HepG2 (cell line): ENCODE measurements around the gene CCL4. TPM values are rescaled to one million over a fixed set of nuclear protein-coding genes. Genes with fewer than 3 reads are reported as not detected.

ENCODE experiments used
- ATAC-seq: fragments of 200-7000 bp; cut with Tn5 transposase; 3 replicates; pipeline ENCODE4 v1.9.1; 2020; ENCODE audit warnings: mild to moderate bottlenecking, moderate library complexity
- BruUV-seq: library from RNA; stranded (reverse); fragments of 400-500 nt; replicated peaks from 2 replicates; lab custom pipeline; 2021; lab: Mats Ljungman, UMichigan
- CTCF ChIA-PET: fragments of 300-600 bp; formaldehyde crosslinking; extraction: SDS; loops from one replicate; lab custom pipeline; 2021; ENCODE audit warnings: low total read pairs, inconsistent platforms, low intra/inter-chr PET ratio; lab: Yijun Ruan, JAX
- POLR2A ChIA-PET: fragments of 350-600 bp; sonication (Branson Sonifier 250); formaldehyde crosslinking; loops from one replicate; lab custom pipeline; 2020; ENCODE audit warnings: antibody characterized with exemption, inconsistent platforms; lab: Yijun Ruan, JAX
- DNase-seq: peaks from one replicate; pipeline ENCODE4 v3.0.0-alpha.2; 2015; ENCODE audit warnings: low spot score
- FAIRE-seq: peaks from 3 replicates; lab custom pipeline; 2011; peaks lifted over from hg19 to GRCh38; lab: Jason Lieb, UNC
- H2AFZ ChIP-seq: one replicate; pipeline ENCODE4 v1.6.1; 2011; ENCODE audit warnings: low read length, inconsistent platforms
- H3K27ac ChIP-seq: fragments of 300-600 bp; 3 replicates; pipeline ENCODE4 v1.8.0; 2011; ENCODE audit warnings: mixed run types, mild to moderate bottlenecking, mixed read lengths, low read length, inconsistent platforms; ENCODE audit not compliant: insufficient read depth; ENCODE audit errors: extremely low read length
- H3K27me3 ChIP-seq, 2 experiments: fragments of 200-600 bp in 1 of 2; 2 replicates in 1 of 2; 3 replicates in 1 of 2; pipeline versions ENCODE4 v1.6.0 to v1.8.0; 2011; ENCODE audit warnings: low read length in 2 of 2, mild to moderate bottlenecking in 2 of 2, moderate library complexity in 2 of 2, inconsistent platforms in 1 of 2; ENCODE audit not compliant: insufficient read depth in 2 of 2, control insufficient read depth in 1 of 2
- H3K36me3 ChIP-seq, 2 experiments: fragments of 200-600 bp in 1 of 2; replicated peaks in 1 of 2; 2 replicates in 1 of 2; 3 replicates in 1 of 2; pipeline versions ENCODE4 v1.5.1 to v1.8.0; 2011; ENCODE audit warnings: low read length in 2 of 2, inconsistent platforms in 1 of 2; ENCODE audit not compliant: insufficient read depth in 2 of 2, control insufficient read depth in 1 of 2
- H3K4me1 ChIP-seq: 2 replicates; pipeline ENCODE4 v1.5.1; 2012; ENCODE audit warnings: low read length, inconsistent platforms; ENCODE audit not compliant: insufficient read depth
- H3K4me2 ChIP-seq: 2 replicates; pipeline ENCODE4 v1.6.0; 2011; ENCODE audit warnings: low read depth, low read length, inconsistent platforms
- H3K4me3 ChIP-seq, 3 experiments: fragments of 200-600 bp in 1 of 3; sonication (generic), shearing (Covaris generic) in 1 of 3; replicated peaks in 1 of 3; 2 replicates each; pipeline ENCODE4 v1.5.1; 2011 to 2016; ENCODE audit warnings: low read length in 3 of 3, inconsistent platforms in 2 of 3, low read depth in 2 of 3, mild to moderate bottlenecking in 2 of 3, control low read depth in 1 of 3, mixed read lengths in 1 of 3; ENCODE audit not compliant: insufficient read depth in 1 of 3
- H3K79me2 ChIP-seq: one replicate; pipeline ENCODE4 v1.6.1; 2011; ENCODE audit warnings: low read length, inconsistent platforms; ENCODE audit not compliant: insufficient read depth
- H3K9ac ChIP-seq: 2 replicates; pipeline ENCODE4 v1.6.0; 2011; ENCODE audit warnings: mild to moderate bottlenecking, low read depth, low read length, inconsistent platforms; ENCODE audit not compliant: insufficient read depth
- H3K9me3 ChIP-seq: 2 replicates; pipeline ENCODE4 v1.5.1; 2012; ENCODE audit warnings: mild to moderate bottlenecking, low read length
- H4K20me1 ChIP-seq: 2 replicates; pipeline ENCODE4 v1.6.0; 2011; ENCODE audit warnings: inconsistent platforms, mild to moderate bottlenecking, low read length, moderate library complexity; ENCODE audit not compliant: insufficient read depth
- GLMP ChIP-seq: sonication (generic); formaldehyde crosslinking; IDR thresholded peaks from 2 replicates; pipeline ENCODE4 v1.9.0; 2021; ENCODE audit warnings: missing genetic modification reagents, mild to moderate bottlenecking, borderline replicate concordance
- IRF9 ChIP-seq: sonication (generic); formaldehyde crosslinking; IDR thresholded peaks from 2 replicates; pipeline ENCODE4 v1.8.0; 2022; ENCODE audit warnings: missing genetic modification reagents, mild to moderate bottlenecking, borderline replicate concordance
- MXI1 ChIP-seq: IDR thresholded peaks from 3 replicates; pipeline ENCODE4 v1.6.1; 2012; ENCODE audit warnings: low read depth, low read length, inconsistent platforms, borderline replicate concordance
- PHF21A ChIP-seq: sonication (generic); formaldehyde crosslinking; IDR thresholded peaks from 2 replicates; pipeline ENCODE4 v1.5.0; 2020; ENCODE audit warnings: mild to moderate bottlenecking, missing genetic modification reagents
- TAF1 ChIP-seq: sonication (generic); formaldehyde crosslinking; IDR thresholded peaks from 2 replicates; pipeline ENCODE4 v1.4.0; 2020; ENCODE audit warnings: missing genetic modification reagents
- ZNF383 ChIP-seq: sonication (generic); formaldehyde crosslinking; IDR thresholded peaks from 2 replicates; pipeline ENCODE4 v1.4.0; 2020; ENCODE audit warnings: missing genetic modification reagents, mild to moderate bottlenecking, borderline replicate concordance
- ZNF557 ChIP-seq: sonication (generic); formaldehyde crosslinking; IDR thresholded peaks from 2 replicates; pipeline ENCODE4 v1.4.0; 2020; ENCODE audit warnings: missing genetic modification reagents
- ZNF747 ChIP-seq: sonication (generic); formaldehyde crosslinking; IDR thresholded peaks from 2 replicates; pipeline ENCODE4 v1.8.1; 2023; ENCODE audit warnings: missing genetic modification reagents, mild to moderate bottlenecking, borderline replicate concordance
- ZNF75D ChIP-seq: sonication (generic); formaldehyde crosslinking; IDR thresholded peaks from 2 replicates; pipeline ENCODE4 v1.8.1; 2023; ENCODE audit warnings: missing genetic modification reagents, mild to moderate bottlenecking, borderline replicate concordance
- WGBS: methylation state at CpG from one replicate; pipeline ENCODE4 v1.1.6; 2017; ENCODE audit warnings: low lambda C conversion rate; 5-methylcytosine and 5-hydroxymethylcytosine counted together
- in situ Hi-C: cut with HindIII; loops from 2 replicates; pipeline ENCODE4 v1.10.0; 2017; ENCODE audit warnings: low pct_unique_long_range_greater_than_20kb; ENCODE audit not compliant: extremely low pct_ligation_motif_present
- intact Hi-C: fragments of 100-400 bp; cut with micrococcal nuclease; formaldehyde crosslinking; loops from one replicate; pipeline ENCODE4 v1.10.0; 2022; ENCODE audit not compliant: unreplicated experiment
- polyA plus RNA-seq, 8 experiments: library from polyadenylated mRNA; depleted of rRNA in 3 of 8; stranded (reverse) in 7 of 8; unstranded in 1 of 8; fragments of >200 nt; fragmentation: Illumina TruSeq in 4 of 8; extraction: Trizol in 4 of 8; gene quantifications; 2 replicates each; pipeline versions ENCODE4 v1.2.1 to v1.2.3, GENCODE V29; 2011 to 2016; ENCODE audit warnings: low read depth in 4 of 8, missing spikeins in 1 of 8, mixed read lengths in 1 of 8; ENCODE audit not compliant: insufficient read depth in 1 of 8
- total RNA-seq, 5 experiments: library from RNA; depleted of rRNA; stranded (reverse); fragments of >200 nt; fragmentation: Illumina TruSeq; extraction: Trizol; gene quantifications; 2 replicates each; pipeline ENCODE4 v1.2.3, GENCODE V29; 2016; ENCODE audit warnings: low read depth in 1 of 5

Gene CCL4
- total and polyA plus RNA-seq, 2 of the 13 experiments (the other 11 are each of a cell fraction or from before 2014, with no cell fraction given), result not detected

- Histone ChIP-seq H3K4me2 (no peak overlapping the region), H3K27me3 (no peaks in the 10 kb centered on the region), H2AFZ (no peak overlapping the region), H3K4me1 (peaks cover 20% of the 10 kb centered on the region), H3K79me2 (no peaks in the 10 kb centered on the region), H4K20me1 (no peaks in the 10 kb centered on the region), H3K27ac (no peak overlapping the region), H3K9ac (no peak overlapping the region), H3K4me3 (no peak overlapping the region), H3K36me3 (no peaks in the 10 kb centered on the region), H3K9me3 (no peaks in the 10 kb centered on the region)
- ATAC-seq (no peak), DNase-seq (no peak), FAIRE-seq (no peak)
- CTCF ChIA-PET, result no interaction called here
- no TSS peak for BruUV-seq
- TF ChIP-seq ZNF557 (CRISPR knock-in tag), result no peak
- TF ChIP-seq ZNF747 (CRISPR knock-in tag), result no peak
- TF ChIP-seq ZNF383, result no peak
- TF ChIP-seq TAF1 (CRISPR knock-in tag), result no peak
- TF ChIP-seq GLMP (CRISPR knock-in tag), result no peak
- TF ChIP-seq ZNF75D (CRISPR knock-in tag), result no peak
- no peak for TF ChIP-seq IRF9
- no peak for TF ChIP-seq PHF21A (CRISPR knock-in tag)
- TF ChIP-seq MXI1, result no peak
- in situ Hi-C loops, result no loop called here
- POLR2A ChIA-PET, result no interaction called here
- 10% methylated on average over 2 of the region's 2 CpGs for whole genome bisulfite sequencing
- intact Hi-C loops, result no loop called here
These were observed 27.8 kb downstream of the CCL4 start for GRCh38 chr17:36131421-36131820.
